ENCODE measurements around the gene DYNC1LI2. TPM values are rescaled to one million over a fixed set of nuclear protein-coding genes. Genes with fewer than 3 reads are reported as not detected.

The DYNC1LI2 gene
- total RNA-seq, 2 donors from 2014 or later = 138 to 162 TPM

DNA sequence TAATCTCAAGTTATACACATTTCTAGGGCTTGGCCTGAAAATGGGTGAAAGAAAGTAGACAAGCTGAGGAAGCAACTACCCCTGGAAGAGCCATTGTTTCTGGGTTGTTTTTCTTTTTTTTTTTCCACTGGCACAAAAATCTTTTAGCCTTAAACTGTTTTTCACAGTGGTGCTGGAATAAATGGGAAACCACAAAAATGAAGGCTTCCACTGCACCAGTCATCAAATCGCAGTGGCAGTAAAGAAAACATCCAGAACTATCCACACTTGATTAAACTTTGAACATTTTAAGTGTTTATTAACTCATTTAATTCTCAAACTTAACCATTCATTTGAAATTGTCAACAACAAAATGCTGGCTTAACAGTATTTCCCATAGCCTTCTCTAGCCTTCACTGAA lies 69.1 kb downstream of the DYNC1LI2 start:
- Histone ChIP-seq H3K9me3 (no peaks in the 10 kb centered on the region), H3K9ac (ENCODE audit: low read depth in 2 of 2, low read length in 2 of 2) (no peak overlapping the region), H3K36me3 (no peaks in the 10 kb centered on the region), H3K4me3 (no peak overlapping the region), H3K27me3 (no peaks in the 10 kb centered on the region), H3K4me1 (no peaks in the 10 kb centered on the region), H3K27ac (no peak overlapping the region)
- no peak for DNase-seq
- intact Hi-C loops (cut with DNase I) = no loop called here
- TF ChIP-seq, protein P1, sequence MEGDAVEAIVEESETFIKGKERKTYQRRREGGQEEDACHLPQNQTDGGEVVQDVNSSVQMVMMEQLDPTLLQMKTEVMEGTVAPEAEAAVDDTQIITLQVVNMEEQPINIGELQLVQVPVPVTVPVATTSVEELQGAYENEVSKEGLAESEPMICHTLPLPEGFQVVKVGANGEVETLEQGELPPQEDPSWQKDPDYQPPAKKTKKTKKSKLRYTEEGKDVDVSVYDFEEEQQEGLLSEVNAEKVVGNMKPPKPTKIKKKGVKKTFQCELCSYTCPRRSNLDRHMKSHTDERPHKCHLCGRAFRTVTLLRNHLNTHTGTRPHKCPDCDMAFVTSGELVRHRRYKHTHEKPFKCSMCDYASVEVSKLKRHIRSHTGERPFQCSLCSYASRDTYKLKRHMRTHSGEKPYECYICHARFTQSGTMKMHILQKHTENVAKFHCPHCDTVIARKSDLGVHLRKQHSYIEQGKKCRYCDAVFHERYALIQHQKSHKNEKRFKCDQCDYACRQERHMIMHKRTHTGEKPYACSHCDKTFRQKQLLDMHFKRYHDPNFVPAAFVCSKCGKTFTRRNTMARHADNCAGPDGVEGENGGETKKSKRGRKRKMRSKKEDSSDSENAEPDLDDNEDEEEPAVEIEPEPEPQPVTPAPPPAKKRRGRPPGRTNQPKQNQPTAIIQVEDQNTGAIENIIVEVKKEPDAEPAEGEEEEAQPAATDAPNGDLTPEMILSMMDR (IDR thresholded peaks at IDR 0.05) = no peak

DNA sequence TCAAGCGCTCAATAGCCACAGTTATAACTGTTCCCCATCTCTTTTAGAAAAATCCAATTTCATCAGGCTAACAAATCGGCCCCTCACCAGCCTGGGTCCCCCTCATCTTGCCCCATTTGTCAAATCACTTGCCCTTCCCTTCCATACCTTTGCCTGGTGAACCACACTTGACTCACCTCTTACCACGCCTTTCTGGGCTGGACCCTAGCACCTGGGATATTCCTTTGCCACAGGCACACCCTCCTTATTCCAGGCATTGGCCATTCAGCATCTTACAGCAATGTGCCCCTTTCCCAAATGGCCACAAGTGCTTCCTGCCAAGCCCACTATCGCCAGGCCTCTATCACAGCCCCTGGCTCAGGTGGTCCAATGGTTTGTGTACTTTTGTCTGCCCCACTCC lies 69.7 kb downstream of the DYNC1LI2 start:
- Histone ChIP-seq H3K9ac (ENCODE audit: low read depth in 2 of 2, low read length in 2 of 2) (no peak overlapping the region), H3K4me1 (no peaks in the 10 kb centered on the region), H3K4me3 (no peak overlapping the region), H3K36me3 (no peaks in the 10 kb centered on the region), H3K27ac (no peak overlapping the region), H3K9me3 (no peaks in the 10 kb centered on the region), H3K27me3 (no peaks in the 10 kb centered on the region)
- intact Hi-C loops (cut with DNase I) = no loop called here
- no peak for DNase-seq
- TF ChIP-seq, protein P1 (IDR thresholded peaks at IDR 0.05) = no peak

DNA sequence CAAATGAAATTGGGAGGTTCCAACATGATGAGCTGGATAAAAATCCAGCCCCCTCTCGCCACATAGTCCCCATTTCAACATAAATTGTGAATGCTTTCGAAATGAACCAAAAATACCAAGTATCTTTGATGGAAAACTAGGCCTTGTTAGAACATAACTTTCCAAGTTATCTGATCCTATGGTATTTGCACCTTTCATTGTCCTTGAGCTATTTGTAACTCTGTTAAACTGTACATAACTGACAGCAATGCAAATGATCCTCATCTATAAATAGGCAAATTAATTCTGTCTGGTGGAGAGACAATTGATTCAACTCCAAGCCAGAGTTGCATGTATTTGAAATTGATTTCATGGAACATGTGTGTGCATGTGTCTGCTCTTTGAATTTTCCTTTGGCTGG lies 73.1 kb downstream of the DYNC1LI2 start:
- intact Hi-C loops (cut with DNase I) = no loop called here
- Histone ChIP-seq H3K4me1 (no peaks in the 10 kb centered on the region), H3K9me3 (no peaks in the 10 kb centered on the region), H3K27ac (no peak overlapping the region), H3K27me3 (no peaks in the 10 kb centered on the region), H3K36me3 (no peaks in the 10 kb centered on the region), H3K9ac (ENCODE audit: low read depth in 2 of 2, low read length in 2 of 2) (no peak overlapping the region), H3K4me3 (no peak overlapping the region)
- no peak for DNase-seq
- TF ChIP-seq, protein P1 (IDR thresholded peaks at IDR 0.05) = no peak

DNA sequence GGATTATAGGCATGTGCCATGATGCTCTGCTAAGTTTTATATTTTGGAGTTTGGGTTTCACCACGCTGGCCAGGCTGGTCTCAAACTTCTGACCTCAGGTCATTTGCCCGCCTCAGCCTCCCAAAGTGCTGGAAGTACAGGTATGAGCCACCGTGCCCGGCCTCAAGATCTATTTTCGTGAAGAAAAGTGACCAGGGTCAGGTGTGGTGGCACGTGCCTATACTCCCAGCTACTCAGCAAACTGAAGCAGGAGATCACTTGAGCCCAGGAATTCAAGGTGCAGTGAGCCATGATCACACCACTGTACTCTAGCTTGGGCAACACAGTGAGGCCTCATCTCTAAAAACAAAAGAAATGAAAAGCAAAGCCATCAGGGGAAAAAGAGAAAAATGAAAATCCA lies 73.6 kb downstream of the DYNC1LI2 start:
- no peak for DNase-seq
- Histone ChIP-seq H3K4me3 (no peak overlapping the region), H3K9me3 (no peaks in the 10 kb centered on the region), H3K27ac (no peak overlapping the region), H3K9ac (ENCODE audit: low read depth in 2 of 2, low read length in 2 of 2) (no peak overlapping the region), H3K36me3 (no peaks in the 10 kb centered on the region), H3K4me1 (no peaks in the 10 kb centered on the region), H3K27me3 (no peaks in the 10 kb centered on the region)
- TF ChIP-seq, protein P1 (IDR thresholded peaks at IDR 0.05) = no peak
- intact Hi-C loops (cut with DNase I) = no loop called here

GRCh38 chr16:66677179-66677578 lies 74.2 kb downstream of the DYNC1LI2 start:
- H3K4me3 ChIP-seq = no peak overlapping the region

More at GRCh38 chr16:66677179-66677578, 74.2 kb downstream of the DYNC1LI2 start:
- TF ChIP-seq, protein P1 (IDR thresholded peaks at IDR 0.05) = no peak
- Histone ChIP-seq H3K4me1 (no peaks in the 10 kb centered on the region), H3K9me3 (no peaks in the 10 kb centered on the region), H3K36me3 (no peaks in the 10 kb centered on the region), H3K9ac (ENCODE audit: low read depth in 2 of 2, low read length in 2 of 2) (no peak overlapping the region), H3K27ac (no peak overlapping the region), H3K27me3 (no peaks in the 10 kb centered on the region)
- DNase-seq = no peak
- intact Hi-C loops (cut with DNase I) = no loop called here
